T-cell (primary cell): ENCODE measurements around the gene DIO2. TPM values are rescaled to one million over a fixed set of nuclear protein-coding genes. Genes with fewer than 3 reads are reported as not detected.
A peak's percentile ranks its signal among the peaks of the same experiment; 100 is the strongest.

ENCODE experiments used
- ATAC-seq, 4 experiments: fragments of 200-7000 bp in 3 of 4; fragments of 150-1000 bp in 1 of 4; cut with Tn5 transposase; replicated peaks in 1 of 4; 1 replicate in 3 of 4; 2 replicates in 1 of 4; pipeline ENCODE4 v1.10.0; 2021; ENCODE audit warnings: moderate library complexity in 3 of 4, mild to moderate bottlenecking in 2 of 4, moderate number of reproducible peaks in 1 of 4
- CTCF ChIA-PET, 2 donors: fragments of 300-600 bp; sonication (Branson Sonifier 250); formaldehyde crosslinking; loops; one replicate each; lab custom pipeline; 2022; ENCODE audit warnings: antibody characterized with exemption in 2 of 2; lab: Charles Lee
- POLR2A ChIA-PET, 2 donors: fragments of 300-600 bp; sonication (Branson Sonifier 250); formaldehyde crosslinking; loops; one replicate each; lab custom pipeline; 2022; ENCODE audit warnings: antibody characterized with exemption in 2 of 2; lab: Charles Lee
- DNase-seq, 35 experiments: peaks; one replicate each; pipeline versions ENCODE4 v3.0.0 to v3.0.0-alpha.2; 2013 to 2023
- H3K27ac ChIP-seq: one replicate; pipeline ENCODE4 v1.5.1; 2013; ENCODE audit warnings: low read length
- H3K27me3 ChIP-seq, 2 experiments: replicated peaks in 1 of 2; 1 replicate in 1 of 2; 2 replicates in 1 of 2; pipeline versions ENCODE4 v1.6.1 to v1.7.0; 2013; ENCODE audit warnings: low read length in 1 of 2, mixed read lengths in 1 of 2; ENCODE audit not compliant: control insufficient read depth in 2 of 2, insufficient read depth in 2 of 2; ENCODE audit errors: extremely low read depth in 1 of 2
- H3K36me3 ChIP-seq, 2 donors: 1 replicate in 1 of 2; 2 replicates in 1 of 2; pipeline versions ENCODE4 v1.6.1 to v1.7.0; 2013; ENCODE audit warnings: low read length in 1 of 2; ENCODE audit not compliant: control insufficient read depth in 2 of 2, insufficient read depth in 1 of 2; ENCODE audit errors: extremely low read depth in 1 of 2
- H3K4me1 ChIP-seq, 2 experiments: 1 replicate in 1 of 2; 2 replicates in 1 of 2; pipeline versions ENCODE4 v1.6.1 to v1.7.0; 2013; ENCODE audit warnings: low read length in 2 of 2, mixed read lengths in 1 of 2; ENCODE audit not compliant: insufficient read depth in 2 of 2, control insufficient read depth in 1 of 2; ENCODE audit errors: extremely low read depth in 1 of 2
- H3K4me3 ChIP-seq, 2 donors: 1 replicate in 1 of 2; 2 replicates in 1 of 2; pipeline versions ENCODE4 v1.5.1 to v1.7.0; 2013; ENCODE audit warnings: mild to moderate bottlenecking in 2 of 2, low read length in 1 of 2, moderate library complexity in 1 of 2; ENCODE audit not compliant: control insufficient read depth in 1 of 2; ENCODE audit errors: extremely low read depth in 1 of 2
- H3K9me3 ChIP-seq: 2 replicates; pipeline ENCODE4 v1.7.0; 2013
- H3K27ac Mint-ChIP-seq, 2 donors: one replicate each; pipeline ENCODE4 v1.8.0; 2020 to 2021; ENCODE audit warnings: mild to moderate bottlenecking in 2 of 2, mixed read lengths in 2 of 2
- H3K27me3 Mint-ChIP-seq, 2 donors: one replicate each; pipeline ENCODE4 v1.8.0; 2021 to 2022; ENCODE audit warnings: mixed read lengths in 2 of 2
- H3K36me3 Mint-ChIP-seq: one replicate; pipeline ENCODE4 v1.8.0; 2021; ENCODE audit warnings: mixed read lengths
- H3K4me1 Mint-ChIP-seq, 3 donors: one replicate each; pipeline ENCODE4 v1.8.0; 2020 to 2022; ENCODE audit warnings: mixed read lengths in 3 of 3, mild to moderate bottlenecking in 1 of 3
- H3K4me3 Mint-ChIP-seq, 3 donors: one replicate each; pipeline ENCODE4 v1.8.0; 2020 to 2022; ENCODE audit warnings: mild to moderate bottlenecking in 3 of 3, mixed read lengths in 3 of 3, moderate library complexity in 3 of 3
- H3K9me3 Mint-ChIP-seq, 3 donors: one replicate each; pipeline ENCODE4 v1.8.0; 2020 to 2022; ENCODE audit warnings: mixed read lengths in 3 of 3
- WGBS: methylation state at CpG from one replicate; pipeline ENCODE4 v1.1.5; 2013; ENCODE audit warnings: missing lambda C conversion rate; ENCODE audit not compliant: insufficient coverage; 5-methylcytosine and 5-hydroxymethylcytosine counted together
- total RNA-seq, 35 experiments: library from RNA in 6 of 35; stranded (reverse) in 6 of 35; fragments of 120-200 nt in 1 of 35; gene quantifications; one replicate each; pipeline versions ENCODE4 v1.2.1 to v1.2.4 and lab custom pipeline; 2013 to 2026

The DIO2 gene
- total RNA-seq, 5 donors from 2014 or later (not counting 1 experiment from before 2014, with no cell fraction given): not detected

GRCh38 chr14:80223696-80224465, 12.6 kb upstream of the DIO2 start:
- WGBS: no CpG with 5 or more reads among the region's 3 CpGs
- H3K9me3 Mint-ChIP-seq: peaks cover 13 to 21% (median 17%) of the 10 kb centered on the region in 3 donors
- no peaks in the 10 kb centered on the region for H3K27me3 Mint-ChIP-seq
- ATAC-seq: no peak
- no peak overlapping the region for H3K4me3 Mint-ChIP-seq
- H3K36me3 ChIP-seq: no peaks in the 10 kb centered on the region
- ChIA-PET CTCF (no interaction called here), POLR2A (interaction anchor here in 1 of 2 donors (0.5 kb wide), 1 partner anchor 265 kb away, joined by 6 read pairs; no protein-coding TSS in a partner anchor)
- no peak overlapping the region for H3K4me3 ChIP-seq
- no peaks in the 10 kb centered on the region for H3K4me1 Mint-ChIP-seq
- no peaks in the 10 kb centered on the region for H3K4me1 ChIP-seq
- no peak for DNase-seq
- H3K27me3 ChIP-seq: no peaks in the 10 kb centered on the region
- H3K9me3 ChIP-seq: no peaks in the 10 kb centered on the region
- no peak overlapping the region for H3K27ac Mint-ChIP-seq
- H3K27ac ChIP-seq: no peak overlapping the region
- no peaks in the 10 kb centered on the region for H3K36me3 Mint-ChIP-seq

- no peaks in the 10 kb centered on the region for H3K9me3 ChIP-seq
- H3K4me1 ChIP-seq: no peaks in the 10 kb centered on the region
- Mint-ChIP-seq H3K4me1 (no peaks in the 10 kb centered on the region), H3K27me3 (no peaks in the 10 kb centered on the region), H3K36me3 (no peaks in the 10 kb centered on the region), H3K9me3 (peaks cover 0 to 5% (median 4%) of the 10 kb centered on the region in 3 donors), H3K27ac (no peak overlapping the region), H3K4me3 (no peak overlapping the region)
- H3K36me3 ChIP-seq: no peaks in the 10 kb centered on the region
- no peak overlapping the region for H3K27ac ChIP-seq
- ATAC-seq (no peak), DNase-seq (no peak)
- no CpG with 5 or more reads among the region's 3 CpGs for WGBS
- CTCF ChIA-PET: no interaction called here
- POLR2A ChIA-PET: no interaction called here
- no peak overlapping the region for H3K4me3 ChIP-seq
- no peaks in the 10 kb centered on the region for H3K27me3 ChIP-seq
Measured at GRCh38 chr14:80216818-80217217, 5.5 kb upstream of the DIO2 start.

GRCh38 chr14:80215756-80216581, 4.7 kb upstream of the DIO2 start:
- ATAC-seq: no peak
- Mint-ChIP-seq H3K4me3 (no peak overlapping the region), H3K36me3 (no peaks in the 10 kb centered on the region), H3K27ac (no peak overlapping the region), H3K9me3 (peaks cover 0 to 5% (median 4%) of the 10 kb centered on the region in 3 donors), H3K27me3 (no peaks in the 10 kb centered on the region), H3K4me1 (no peaks in the 10 kb centered on the region)
- peaks cover 0 to 2% of the 10 kb centered on the region in 2 experiments for H3K27me3 ChIP-seq
- 83% methylated on average over 4 of the region's 10 CpGs for WGBS
- POLR2A ChIA-PET: no interaction called here
- no peak overlapping the region for H3K27ac ChIP-seq
- no peaks in the 10 kb centered on the region for H3K9me3 ChIP-seq
- CTCF ChIA-PET: no interaction called here
- no peak overlapping the region for H3K4me3 ChIP-seq
- no peak for DNase-seq
- no peaks in the 10 kb centered on the region for H3K36me3 ChIP-seq
- no peaks in the 10 kb centered on the region for H3K4me1 ChIP-seq

- WGBS: 100% methylated on average over 2 of the region's 4 CpGs
- H3K36me3 Mint-ChIP-seq: no peaks in the 10 kb centered on the region
- Histone ChIP-seq H3K27ac (no peak overlapping the region), H3K36me3 (no peaks in the 10 kb centered on the region), H3K4me1 (no peaks in the 10 kb centered on the region), H3K9me3 (no peaks in the 10 kb centered on the region), H3K4me3 (no peak overlapping the region), H3K27me3 (peaks cover 0 to 6% of the 10 kb centered on the region in 2 experiments)
- H3K4me3 Mint-ChIP-seq: no peak overlapping the region
- ATAC-seq (no peak), DNase-seq (no peak)
- ChIA-PET CTCF (no interaction called here), POLR2A (no interaction called here)
- no peaks in the 10 kb centered on the region for H3K27me3 Mint-ChIP-seq
- peaks cover 0 to 5% (median 4%) of the 10 kb centered on the region in 3 donors for H3K9me3 Mint-ChIP-seq
- no peak overlapping the region for H3K27ac Mint-ChIP-seq
- H3K4me1 Mint-ChIP-seq: no peaks in the 10 kb centered on the region
Measured at GRCh38 chr14:80215081-80215480, 3.8 kb upstream of the DIO2 start.

- Mint-ChIP-seq H3K4me3 (no peak overlapping the region), H3K27ac (no peak overlapping the region), H3K9me3 (no peaks in the 10 kb centered on the region), H3K4me1 (no peaks in the 10 kb centered on the region), H3K27me3 (no peaks in the 10 kb centered on the region), H3K36me3 (no peaks in the 10 kb centered on the region)
- H3K4me3 ChIP-seq: no peak overlapping the region
- peak in 1 of 35 experiments; percentile 1 for DNase-seq
- no peaks in the 10 kb centered on the region for H3K4me1 ChIP-seq
- no peak overlapping the region for H3K27ac ChIP-seq
- no CpG with 5 or more reads among the region's 4 CpGs for WGBS
- no peaks in the 10 kb centered on the region for H3K9me3 ChIP-seq
- no peak for ATAC-seq
- ChIA-PET CTCF (no interaction called here), POLR2A (interaction anchor here in 1 of 2 donors (1.1 kb wide), 1 partner anchor 13 kb away, joined by 3 read pairs; no protein-coding TSS in a partner anchor)
- H3K27me3 ChIP-seq: peaks cover 0 to 6% of the 10 kb centered on the region in 2 experiments
- H3K36me3 ChIP-seq: no peaks in the 10 kb centered on the region
Measured at GRCh38 chr14:80213602-80214001, 2.3 kb upstream of the DIO2 start.

GRCh38 chr14:80212023-80212397, 706 bp upstream of the DIO2 start:
- Histone ChIP-seq H3K27me3 (peaks cover 0 to 6% of the 10 kb centered on the region in 2 experiments), H3K27ac (no peak overlapping the region), H3K36me3 (no peaks in the 10 kb centered on the region), H3K9me3 (no peaks in the 10 kb centered on the region), H3K4me1 (no peaks in the 10 kb centered on the region), H3K4me3 (no peak overlapping the region)
- H3K4me1 Mint-ChIP-seq: no peaks in the 10 kb centered on the region
- no peak overlapping the region for H3K4me3 Mint-ChIP-seq
- no peaks in the 10 kb centered on the region for H3K27me3 Mint-ChIP-seq
- no peak for DNase-seq
- WGBS: 0% methylated on average over 1 of the region's 5 CpGs
- no peaks in the 10 kb centered on the region for H3K9me3 Mint-ChIP-seq
- no peaks in the 10 kb centered on the region for H3K36me3 Mint-ChIP-seq
- CTCF ChIA-PET: no interaction called here
- POLR2A ChIA-PET: no interaction called here
- H3K27ac Mint-ChIP-seq: no peak overlapping the region
- no peak for ATAC-seq
